Measurements from ENCODE around the gene OR51I2. TPM values are rescaled to one million over a fixed set of nuclear protein-coding genes. Genes with fewer than 3 reads are reported as not detected.

Gene OR51I2
- total RNA-seq, 1 donor from 2014 or later = not detected

DNA sequence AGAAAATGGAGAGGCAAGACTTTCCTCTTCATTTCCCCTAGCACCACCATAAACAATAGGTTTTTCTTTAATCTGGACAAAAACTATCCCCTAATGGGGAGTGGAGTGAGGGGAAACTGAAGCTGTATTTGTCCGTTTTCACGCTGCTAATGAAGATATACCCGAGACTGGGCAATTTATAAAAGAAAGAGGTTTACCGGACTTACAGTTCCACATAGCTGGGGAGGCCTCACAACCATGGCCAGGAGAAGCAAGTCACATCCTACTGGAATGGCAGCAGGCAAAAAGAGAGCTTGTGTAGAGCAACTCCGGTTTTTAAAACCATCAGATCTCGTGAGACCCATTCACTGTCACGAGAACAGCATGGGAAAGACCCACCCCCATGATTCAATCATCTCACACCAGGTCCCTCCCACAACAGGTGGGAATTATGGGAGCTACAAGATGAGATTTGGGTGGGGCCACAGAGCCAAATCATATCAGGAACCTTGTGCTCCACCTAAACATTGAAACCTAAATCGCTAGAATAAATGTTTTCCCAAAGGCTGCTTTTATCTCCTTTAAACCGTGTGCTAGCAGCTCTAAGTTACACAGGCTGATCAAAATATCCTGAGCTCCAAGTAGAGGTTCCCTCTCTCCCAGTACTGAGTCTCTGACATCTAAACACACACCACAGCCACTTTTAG is 56.4 kb downstream of the OR51I2 start:
- no peak overlapping the region for H3K4me3 Mint-ChIP-seq
- H3K36me3 Mint-ChIP-seq (ENCODE audit: low read depth) = no peaks in the 10 kb centered on the region
- H3K27ac Mint-ChIP-seq (ENCODE audit: unreplicated experiment) = no peak overlapping the region
- no peak for DNase-seq (ENCODE audit: low read depth, low spot score)
- H3K4me1 Mint-ChIP-seq = no peaks in the 10 kb centered on the region
- TF ChIP-seq, protein P1, sequence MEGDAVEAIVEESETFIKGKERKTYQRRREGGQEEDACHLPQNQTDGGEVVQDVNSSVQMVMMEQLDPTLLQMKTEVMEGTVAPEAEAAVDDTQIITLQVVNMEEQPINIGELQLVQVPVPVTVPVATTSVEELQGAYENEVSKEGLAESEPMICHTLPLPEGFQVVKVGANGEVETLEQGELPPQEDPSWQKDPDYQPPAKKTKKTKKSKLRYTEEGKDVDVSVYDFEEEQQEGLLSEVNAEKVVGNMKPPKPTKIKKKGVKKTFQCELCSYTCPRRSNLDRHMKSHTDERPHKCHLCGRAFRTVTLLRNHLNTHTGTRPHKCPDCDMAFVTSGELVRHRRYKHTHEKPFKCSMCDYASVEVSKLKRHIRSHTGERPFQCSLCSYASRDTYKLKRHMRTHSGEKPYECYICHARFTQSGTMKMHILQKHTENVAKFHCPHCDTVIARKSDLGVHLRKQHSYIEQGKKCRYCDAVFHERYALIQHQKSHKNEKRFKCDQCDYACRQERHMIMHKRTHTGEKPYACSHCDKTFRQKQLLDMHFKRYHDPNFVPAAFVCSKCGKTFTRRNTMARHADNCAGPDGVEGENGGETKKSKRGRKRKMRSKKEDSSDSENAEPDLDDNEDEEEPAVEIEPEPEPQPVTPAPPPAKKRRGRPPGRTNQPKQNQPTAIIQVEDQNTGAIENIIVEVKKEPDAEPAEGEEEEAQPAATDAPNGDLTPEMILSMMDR (conservative IDR thresholded peaks at IDR 0.05) = no peak
- no peaks in the 10 kb centered on the region for H3K9me3 Mint-ChIP-seq
- H3K27me3 Mint-ChIP-seq (ENCODE audit: low read depth) = no peaks in the 10 kb centered on the region

Other genes with a start within 250 kb of the OR51I2 start
- gene OR51V1, start 248.6 kb upstream of the OR51I2 start, total RNA-seq = not detected in 2 replicates
- gene HBB, start 222.3 kb upstream of the OR51I2 start, total RNA-seq = not detected in 2 replicates
- gene HBD, start 214.8 kb upstream of the OR51I2 start, total RNA-seq = not detected in 2 replicates
- not detected in 2 replicates for gene HBG1, start 199.5 kb upstream of the OR51I2 start, total RNA-seq
- gene HBG2, start 194.5 kb upstream of the OR51I2 start, total RNA-seq = not detected in 2 replicates
- gene HBE1, start 179.4 kb upstream of the OR51I2 start, total RNA-seq = 0.45 and 0.56 TPM in 2 replicates
- not detected in 2 replicates for gene OR51B4, start 147.4 kb upstream of the OR51I2 start, total RNA-seq
- gene OR51B2, start 125.0 kb upstream of the OR51I2 start, total RNA-seq = not detected in 2 replicates
- gene OR51B5, start 105.8 kb upstream of the OR51I2 start, total RNA-seq = 0.21 TPM in 1 of 2 replicates, not detected in the other
- not detected in 2 replicates for gene OR51B6, start 97.8 kb upstream of the OR51I2 start, total RNA-seq
- not detected in 2 replicates for gene OR51M1, start 65.5 kb upstream of the OR51I2 start, total RNA-seq
- gene OR51Q1, start 27.2 kb upstream of the OR51I2 start, total RNA-seq = not detected in 2 replicates
- gene OR51I1, start 7.8 kb upstream of the OR51I2 start, total RNA-seq = not detected in 2 replicates
- not detected in 2 replicates for gene OR52D1, start 39.4 kb downstream of the OR51I2 start, total RNA-seq
- gene UBQLN3, start 60.6 kb downstream of the OR51I2 start, total RNA-seq = not detected in 2 replicates
- 0.09 and 0.20 TPM in 2 replicates for gene UBQLNL, start 67.4 kb downstream of the OR51I2 start, total RNA-seq
- gene OR52H1, start 99.2 kb downstream of the OR51I2 start, total RNA-seq = not detected in 2 replicates
- not detected in 2 replicates for gene OR52B6, start 131.6 kb downstream of the OR51I2 start, total RNA-seq
- 11.8 and 13.7 TPM in 2 replicates for gene TRIM6, start 147.3 kb downstream of the OR51I2 start, total RNA-seq
- 1.1 TPM in 1 of 2 replicates, not detected in the other for gene TRIM34, start 175.7 kb downstream of the OR51I2 start, total RNA-seq
- 32.7 and 34.0 TPM in 2 replicates for gene TRIM5, start 235.8 kb downstream of the OR51I2 start, total RNA-seq
- 2.2 and 3.1 TPM in 2 replicates for gene TRIM22, start 240.5 kb downstream of the OR51I2 start, total RNA-seq